ENCODE data around the gene CALR.
"Not testable (repeated sequence)": the region's sequence is repeated elsewhere in the genome, so short reads cannot be mapped to it uniquely, and the experiment has no call there.

Gene CALR

GRCh38 chr19:12953799-12954611 lies 15.6 kb downstream of the CALR start:
- no peak for DNase-seq

- no peak for DNase-seq
These were observed 16.2 kb downstream of the CALR start for GRCh38 chr19:12954612-12954962.

- DNase-seq: not testable (repeated sequence)
These were observed 17.2 kb downstream of the CALR start for GRCh38 chr19:12955575-12955974.

GRCh38 chr19:12955996-12956395 lies 17.6 kb downstream of the CALR start:
- DNase-seq: no peak

- DNase-seq: peak; percentile 84
These were observed 18.3 kb downstream of the CALR start, which contains the start of gene GADD45GIP1 for GRCh38 chr19:12956446-12957388. GADD45GIP1 (minus strand) TSS chr19:12957223; CDS start chr19:12957212, 11 bp downstream.

- not testable (repeated sequence) for DNase-seq
These were observed 19.1 kb downstream of the CALR start for GRCh38 chr19:12957389-12957952.

GRCh38 chr19:12959481-12959880 lies 21.1 kb downstream of the CALR start:
- DNase-seq: no peak

GRCh38 chr19:12965017-12965811 lies 26.8 kb downstream of the CALR start:
- DNase-seq: peak; percentile 85

- no peak for DNase-seq
These were observed 27.4 kb downstream of the CALR start for GRCh38 chr19:12965812-12966135.

- DNase-seq: no peak
These were observed 29.5 kb downstream of the CALR start for GRCh38 chr19:12967907-12968306.

- no peak for DNase-seq
These were observed 31.0 kb downstream of the CALR start, which contains the start of gene DAND5 for GRCh38 chr19:12969292-12969988. DAND5 (plus strand) TSS chr19:12969576; CDS start chr19:12969661, 85 bp downstream.

GRCh38 chr19:12970070-12970820 lies 31.8 kb downstream of the CALR start:
- no peak for DNase-seq

GRCh38 chr19:12973236-12973635 lies 34.8 kb downstream of the CALR start:
- no peak for DNase-seq

GRCh38 chr19:12974301-12975220 lies 36.2 kb downstream of the CALR start:
- no peak for DNase-seq

GRCh38 chr19:12975221-12975741 lies 36.9 kb downstream of the CALR start:
- no peak for DNase-seq

GRCh38 chr19:12976109-12976508 lies 37.7 kb downstream of the CALR start:
- DNase-seq: not testable (repeated sequence)

GRCh38 chr19:12979974-12980373 lies 41.6 kb downstream of the CALR start:
- no peak for DNase-seq

- no peak for DNase-seq
These were observed 44.2 kb downstream of the CALR start for GRCh38 chr19:12982648-12983047.

GRCh38 chr19:12983091-12983490 lies 44.7 kb downstream of the CALR start:
- DNase-seq: no peak
